CD14-positive monocyte (primary cell): ENCODE results near the gene RBMS1. TPM values are rescaled to one million over a fixed set of nuclear protein-coding genes. Genes with fewer than 3 reads are reported as not detected.

Experiments
- DNase-seq, 3 donors: peaks; one replicate each; pipeline ENCODE4 v3.0.0-alpha.2; 2011 to 2022
- H2AFZ ChIP-seq: 2 replicates; pipeline ENCODE4 v1.6.0; 2012; ENCODE audit warnings: mild to moderate bottlenecking, low read depth, low read length, inconsistent platforms; ENCODE audit not compliant: insufficient read depth, poor library complexity, severe bottlenecking
- H3K27ac ChIP-seq, 2 donors: 1 replicate in 1 of 2; 2 replicates in 1 of 2; pipeline ENCODE4 v1.5.1; 2012 to 2013; ENCODE audit warnings: low read length in 2 of 2, control low read depth in 1 of 2, inconsistent platforms in 1 of 2, low read depth in 1 of 2, mild to moderate bottlenecking in 1 of 2
- H3K27me3 ChIP-seq, 2 donors: one replicate each; pipeline versions ENCODE4 v1.6.0 to v1.6.1; 2011 to 2013; ENCODE audit warnings: low read length in 2 of 2; ENCODE audit not compliant: control insufficient read depth in 2 of 2, insufficient read depth in 2 of 2
- H3K36me3 ChIP-seq, 2 donors: replicated peaks in 1 of 2; 1 replicate in 1 of 2; 2 replicates in 1 of 2; pipeline versions ENCODE4 v1.5.1 to v1.6.1; 2012 to 2013; ENCODE audit warnings: low read length in 2 of 2, control low read depth in 1 of 2, inconsistent platforms in 1 of 2, mild to moderate bottlenecking in 1 of 2; ENCODE audit not compliant: insufficient read depth in 2 of 2, control insufficient read depth in 1 of 2
- H3K4me1 ChIP-seq, 2 donors: 1 replicate in 1 of 2; 2 replicates in 1 of 2; pipeline versions ENCODE4 v1.5.1 to v1.6.1; 2012 to 2013; ENCODE audit warnings: low read length in 2 of 2, control low read depth in 1 of 2, inconsistent platforms in 1 of 2, mild to moderate bottlenecking in 1 of 2, moderate library complexity in 1 of 2; ENCODE audit not compliant: insufficient read depth in 2 of 2, control insufficient read depth in 1 of 2
- H3K4me2 ChIP-seq: replicated peaks from 2 replicates; pipeline ENCODE3; 2012; ENCODE audit warnings: low read length, moderate library complexity, mild to moderate bottlenecking; ENCODE audit not compliant: poor library complexity, severe bottlenecking; ENCODE audit errors: extremely low read depth
- H3K4me3 ChIP-seq, 3 experiments: fragments of 200-600 bp in 1 of 3; sonication (generic) in 1 of 3; replicated peaks in 1 of 3; 1 replicate in 2 of 3; 2 replicates in 1 of 3; pipeline ENCODE4 v1.5.1; 2011 to 2013; ENCODE audit warnings: low read length in 3 of 3, mild to moderate bottlenecking in 3 of 3, control low read depth in 2 of 3, low read depth in 2 of 3, inconsistent platforms in 1 of 3, moderate library complexity in 1 of 3
- H3K79me2 ChIP-seq: 2 replicates; pipeline ENCODE4 v1.6.0; 2012; ENCODE audit warnings: mild to moderate bottlenecking, control low read depth, inconsistent platforms, low read length, moderate library complexity; ENCODE audit not compliant: insufficient read depth
- H3K9ac ChIP-seq: 2 replicates; pipeline ENCODE4 v1.6.0; 2017; ENCODE audit warnings: low read length, mild to moderate bottlenecking; ENCODE audit not compliant: insufficient read depth, poor library complexity, severe bottlenecking
- H3K9me3 ChIP-seq, 2 donors: replicated peaks in 1 of 2; 1 replicate in 1 of 2; 2 replicates in 1 of 2; pipeline versions ENCODE4 v1.5.1 to v1.6.1; 2012 to 2013; ENCODE audit warnings: low read length in 2 of 2, control low read depth in 1 of 2; ENCODE audit not compliant: control insufficient read depth in 1 of 2, insufficient read depth in 1 of 2
- H4K20me1 ChIP-seq: 2 replicates; pipeline ENCODE4 v1.6.0; 2012; ENCODE audit warnings: mild to moderate bottlenecking, low read length, control low read depth, moderate library complexity; ENCODE audit not compliant: insufficient read depth
- H3K27ac Mint-ChIP-seq, 7 donors: one replicate each; pipeline ENCODE4 v1.8.0; 2020; ENCODE audit warnings: mild to moderate bottlenecking in 7 of 7, mixed read lengths in 7 of 7, moderate library complexity in 6 of 7, inconsistent platforms in 2 of 7
- H3K27me3 Mint-ChIP-seq, 3 donors: one replicate each; pipeline ENCODE4 v1.8.0; 2021 to 2022; ENCODE audit warnings: low read depth in 3 of 3, mild to moderate bottlenecking in 3 of 3, mixed read lengths in 3 of 3, moderate library complexity in 3 of 3, inconsistent platforms in 1 of 3
- H3K36me3 Mint-ChIP-seq, 2 donors: one replicate each; pipeline ENCODE4 v1.8.0; 2020; ENCODE audit warnings: mixed read lengths in 2 of 2, inconsistent platforms in 1 of 2, mild to moderate bottlenecking in 1 of 2
- H3K4me1 Mint-ChIP-seq: one replicate; pipeline ENCODE4 v1.8.0; 2020; ENCODE audit warnings: mild to moderate bottlenecking, mixed read lengths
- H3K4me3 Mint-ChIP-seq, 2 donors: one replicate each; pipeline ENCODE4 v1.8.0; 2020; ENCODE audit warnings: mild to moderate bottlenecking in 2 of 2, mixed read lengths in 2 of 2, moderate library complexity in 1 of 2
- H3K9me3 Mint-ChIP-seq, 7 donors: one replicate each; pipeline ENCODE4 v1.8.0; 2020 to 2022; ENCODE audit warnings: mixed read lengths in 7 of 7, mild to moderate bottlenecking in 6 of 7, moderate library complexity in 6 of 7, inconsistent platforms in 2 of 7
- CTCF ChIP-seq: fragments of 200-600 bp; IDR thresholded peaks from one replicate; pipeline ENCODE4 v1.8.0; 2022; ENCODE audit warnings: antibody characterized with exemption, mild to moderate bottlenecking
- WGBS: methylation state at CpG from one replicate; pipeline ENCODE4 v1.1.5; 2013; ENCODE audit warnings: missing lambda C conversion rate; ENCODE audit not compliant: insufficient coverage; 5-methylcytosine and 5-hydroxymethylcytosine counted together
- intact Hi-C, 2 donors: fragments of 100-400 bp; cut with micrococcal nuclease; formaldehyde crosslinking; loops; one replicate each; pipeline versions ENCODE4 v1.15.0 to v1.15.1; 2023
- polyA plus RNA-seq, 3 donors: library from polyadenylated mRNA; depleted of rRNA in 1 of 3; unstranded in 2 of 3; stranded (reverse) in 1 of 3; fragments of 300-500 nt in 2 of 3; fragments of >200 nt in 1 of 3; fragmentation: Illumina TruSeq in 2 of 3; gene quantifications; 1 replicate in 2 of 3; 2 replicates in 1 of 3; pipeline ENCODE4 v1.2.3, GENCODE V29; 2012 to 2021

Gene RBMS1
- polyA plus RNA-seq, 3 donors, result 88.2 to 91.2 (median 89.4) TPM

GRCh38 chr2:160486341-160486740, 7.3 kb downstream of the RBMS1 start:
- intact Hi-C loops, result no loop called here
- no peak for DNase-seq
- 89% methylated on average over 1 of the region's 1 CpG for WGBS

GRCh38 chr2:160484859-160485520, 8.6 kb downstream of the RBMS1 start:
- no peaks in the 10 kb centered on the region for H3K9me3 Mint-ChIP-seq
- intact Hi-C loops, result no loop called here
- Histone ChIP-seq H3K79me2 (peaks cover 9% of the 10 kb centered on the region), H4K20me1 (peaks cover 17% of the 10 kb centered on the region), H3K9me3 (no peaks in the 10 kb centered on the region), H3K27me3 (no peaks in the 10 kb centered on the region), H3K4me2 (no peak overlapping the region), H3K4me3 (no peak overlapping the region), H2AFZ (no peak overlapping the region), H3K36me3 (no peaks in the 10 kb centered on the region), H3K9ac (no peak overlapping the region), H3K4me1 (peaks cover 0 to 6% of the 10 kb centered on the region in 2 donors), H3K27ac (no peak overlapping the region)
- no peak overlapping the region for H3K27ac Mint-ChIP-seq
- H3K4me3 Mint-ChIP-seq, result no peak overlapping the region
- no peak for TF ChIP-seq CTCF
- DNase-seq, result no peak
- WGBS, result 90% methylated on average over 2 of the region's 8 CpGs
- peaks cover 10% of the 10 kb centered on the region for H3K4me1 Mint-ChIP-seq
- H3K27me3 Mint-ChIP-seq, result peaks cover 2 to 4% (median 4%) of the 10 kb centered on the region in 3 donors
- H3K36me3 Mint-ChIP-seq, result no peaks in the 10 kb centered on the region

More at GRCh38 chr2:160486341-160486740, 7.3 kb downstream of the RBMS1 start:
- Histone ChIP-seq H2AFZ (no peak overlapping the region), H3K4me1 (peaks cover 4 to 17% of the 10 kb centered on the region in 2 donors), H3K9me3 (no peaks in the 10 kb centered on the region), H3K36me3 (no peaks in the 10 kb centered on the region), H3K9ac (no peak overlapping the region), H3K4me3 (no peak overlapping the region), H3K27me3 (no peaks in the 10 kb centered on the region), H3K27ac (no peak overlapping the region), H4K20me1 (peaks cover 12% of the 10 kb centered on the region), H3K4me2 (no peak overlapping the region), H3K79me2 (peaks cover 14% of the 10 kb centered on the region)
- Mint-ChIP-seq H3K27me3 (peaks cover 3 to 4% (median 4%) of the 10 kb centered on the region in 3 donors), H3K4me1 (peaks cover 22% of the 10 kb centered on the region), H3K36me3 (no peaks in the 10 kb centered on the region), H3K4me3 (no peak overlapping the region), H3K27ac (no peak overlapping the region), H3K9me3 (no peaks in the 10 kb centered on the region)
- TF ChIP-seq CTCF, result no peak
